IMR-90 (cell line): ENCODE results near the gene CCL13. TPM values are rescaled to one million over a fixed set of nuclear protein-coding genes. Genes with fewer than 3 reads are reported as not detected.

Experiments used
- ATAC-seq: fragments of 200-7000 bp; cut with Tn5 transposase; 2 replicates; pipeline ENCODE4 v1.9.1; 2020; ENCODE audit warnings: low read depth, mild to moderate bottlenecking, moderate library complexity
- BruUV-seq: library from RNA; stranded (reverse); fragments of 400-500 nt; replicated peaks from 2 replicates; lab custom pipeline; 2021; lab: Mats Ljungman, UMichigan
- CTCF ChIA-PET: fragments of 300-600 bp; formaldehyde crosslinking; extraction: SDS; loops from one replicate; lab custom pipeline; 2021; ENCODE audit warnings: antibody characterized with exemption; lab: Yijun Ruan, JAX
- POLR2A ChIA-PET: fragments of 300-600 bp; sonication (Branson Sonifier 250); formaldehyde crosslinking; loops from one replicate; lab custom pipeline; 2022; ENCODE audit warnings: antibody characterized with exemption; ENCODE audit not compliant: unreplicated experiment; lab: Charles Lee
- DNase-seq: peaks from one replicate; pipeline ENCODE4 v3.0.0; 2013
- H2AFZ ChIP-seq: replicated peaks from 2 replicates; pipeline ENCODE3; 2013; ENCODE audit warnings: low read length, mild to moderate bottlenecking; ENCODE audit not compliant: poor library complexity
- H2AK5ac ChIP-seq: 2 replicates; pipeline ENCODE4 v1.6.1; 2013; ENCODE audit warnings: low read depth, low read length, inconsistent platforms
- H2AK9ac ChIP-seq: replicated peaks from 2 replicates; pipeline ENCODE3; 2013; ENCODE audit warnings: mild to moderate bottlenecking, low read depth, low read length, moderate library complexity; ENCODE audit not compliant: poor library complexity
- H2BK120ac ChIP-seq: 2 replicates; pipeline ENCODE4 v1.6.1; 2013; ENCODE audit warnings: low read depth, low read length, inconsistent platforms
- H2BK15ac ChIP-seq: 3 replicates; pipeline ENCODE4 v1.6.1; 2013; ENCODE audit warnings: low read depth, low read length, inconsistent platforms
- H2BK20ac ChIP-seq: 2 replicates; pipeline ENCODE4 v1.6.1; 2013; ENCODE audit warnings: low read depth, mild to moderate bottlenecking, inconsistent platforms, low read length, moderate library complexity
- H2BK5ac ChIP-seq: 2 replicates; pipeline ENCODE4 v1.6.1; 2013; ENCODE audit warnings: mild to moderate bottlenecking, low read depth, low read length, inconsistent platforms; ENCODE audit not compliant: poor library complexity, severe bottlenecking
- H3K14ac ChIP-seq: replicated peaks from 2 replicates; pipeline ENCODE4 v1.6.1; 2013; ENCODE audit warnings: low read depth, low read length, inconsistent platforms
- H3K18ac ChIP-seq: 2 replicates; pipeline ENCODE4 v1.6.1; 2013; ENCODE audit warnings: low read depth, low read length, control low read depth
- H3K23ac ChIP-seq: 2 replicates; pipeline ENCODE4 v1.6.1; 2013; ENCODE audit warnings: low read depth, low read length, inconsistent platforms
- H3K27ac ChIP-seq: 2 replicates; pipeline ENCODE4 v1.5.1; 2013; ENCODE audit warnings: mild to moderate bottlenecking, control low read depth, low read length; ENCODE audit not compliant: insufficient read depth
- H3K27me3 ChIP-seq: 2 replicates; pipeline ENCODE4 v1.6.1; 2013; ENCODE audit warnings: low read length; ENCODE audit not compliant: control insufficient read depth, insufficient read depth
- H3K36me3 ChIP-seq: 2 replicates; pipeline ENCODE4 v1.6.1; 2013; ENCODE audit warnings: low read length, mixed read lengths; ENCODE audit not compliant: control insufficient read depth, insufficient read depth
- H3K4ac ChIP-seq: 2 replicates; pipeline ENCODE4 v1.6.1; 2013; ENCODE audit warnings: low read depth, low read length, inconsistent platforms
- H3K4me1 ChIP-seq: 2 replicates; pipeline ENCODE4 v1.6.1; 2013; ENCODE audit warnings: low read length, mixed read lengths; ENCODE audit not compliant: control insufficient read depth, insufficient read depth
- H3K4me2 ChIP-seq: 2 replicates; pipeline ENCODE4 v1.6.1; 2013; ENCODE audit warnings: low read depth, mild to moderate bottlenecking, control low read depth, low read length, moderate library complexity
- H3K4me3 ChIP-seq: 2 replicates; pipeline ENCODE4 v1.5.1; 2013; ENCODE audit warnings: low read depth, mild to moderate bottlenecking, control low read depth, low read length, moderate library complexity; ENCODE audit not compliant: insufficient read depth
- H3K56ac ChIP-seq: 2 replicates; pipeline ENCODE4 v1.6.1; 2013; ENCODE audit warnings: low read length, inconsistent platforms; ENCODE audit not compliant: insufficient read depth; ENCODE audit errors: extremely low read depth
- H3K79me1 ChIP-seq, 2 experiments: 2 replicates each; pipeline ENCODE4 v1.6.1; 2013; ENCODE audit warnings: low read length in 2 of 2, inconsistent platforms in 1 of 2, low read depth in 1 of 2
- H3K9ac ChIP-seq: 2 replicates; pipeline ENCODE4 v1.6.1; 2013; ENCODE audit warnings: low read depth, low read length, control low read depth
- H3K9me1 ChIP-seq: 2 replicates; pipeline ENCODE4 v1.6.1; 2013; ENCODE audit warnings: low read length, inconsistent platforms; ENCODE audit not compliant: insufficient read depth
- H3K9me3 ChIP-seq: 2 replicates; pipeline ENCODE4 v1.6.1; 2013; ENCODE audit warnings: low read length; ENCODE audit not compliant: control insufficient read depth, insufficient read depth
- H4K20me1 ChIP-seq: 2 replicates; pipeline ENCODE4 v1.6.1; 2013; ENCODE audit warnings: low read length, inconsistent platforms; ENCODE audit not compliant: insufficient read depth
- H4K5ac ChIP-seq: 2 replicates; pipeline ENCODE4 v1.6.1; 2013; ENCODE audit warnings: mild to moderate bottlenecking, low read depth, low read length, control low read depth
- H4K8ac ChIP-seq, 2 experiments: 2 replicates each; pipeline ENCODE4 v1.6.1; 2013; ENCODE audit warnings: low read depth in 2 of 2, low read length in 2 of 2, control low read depth in 1 of 2, inconsistent platforms in 1 of 2
- H4K91ac ChIP-seq: 2 replicates; pipeline ENCODE4 v1.6.1; 2013; ENCODE audit warnings: low read depth, low read length, inconsistent platforms; ENCODE audit not compliant: insufficient read depth
- CEBPB ChIP-seq: IDR thresholded peaks from 2 replicates; pipeline ENCODE4 v1.6.1; 2012; ENCODE audit warnings: low read depth, low read length, improper control_type of control experiment
- CHD1 ChIP-seq: IDR thresholded peaks from 2 replicates; pipeline ENCODE4 v1.6.1; 2012; ENCODE audit warnings: low read depth, low read length, improper control_type of control experiment
- MAZ ChIP-seq: IDR thresholded peaks from 2 replicates; pipeline ENCODE4 v1.6.1; 2012; ENCODE audit warnings: low read depth, mild to moderate bottlenecking, low read length, improper control_type of control experiment, moderate library complexity, borderline replicate concordance
- MXI1 ChIP-seq: IDR thresholded peaks from 2 replicates; pipeline ENCODE4 v1.6.1; 2012; ENCODE audit warnings: low read depth, mild to moderate bottlenecking, low read length, moderate library complexity, borderline replicate concordance
- NFE2L2 ChIP-seq: fragments of 150-350 bp; IDR thresholded peaks from 2 replicates; pipeline ENCODE4 v1.6.1; 2016; ENCODE audit warnings: low read depth, mild to moderate bottlenecking, low read length
- POLR2A ChIP-seq: IDR thresholded peaks from 2 replicates; pipeline ENCODE4 v1.6.1; 2012; ENCODE audit warnings: mild to moderate bottlenecking, low read depth, low read length
- RAD21 ChIP-seq: IDR thresholded peaks from 2 replicates; pipeline ENCODE4 v1.6.1; 2012; ENCODE audit warnings: low read length, improper control_type of control experiment
- RCOR1 ChIP-seq: IDR thresholded peaks from 2 replicates; pipeline ENCODE4 v1.6.1; 2012; ENCODE audit warnings: mild to moderate bottlenecking, low read length, improper control_type of control experiment; ENCODE audit not compliant: insufficient replicate concordance
- SMC3 ChIP-seq: fragments of 150-350 bp; IDR thresholded peaks from 2 replicates; pipeline ENCODE4 v1.6.1; 2016; ENCODE audit warnings: low read depth, mild to moderate bottlenecking, antibody characterized with exemption, low read length, moderate library complexity
- WGBS, 2 experiments: methylation state at CpG; one replicate each; pipeline versions ENCODE4 v1.1.5 to v1.1.7; 2013; ENCODE audit warnings: missing lambda C conversion rate in 2 of 2; ENCODE audit not compliant: insufficient read length in 1 of 2; ENCODE audit errors: extremely low coverage in 2 of 2; 5-methylcytosine and 5-hydroxymethylcytosine counted together
- dilution Hi-C: fragments of 300-500 bp; cut with HindIII; formaldehyde crosslinking; loops from one replicate; pipeline ENCODE4 v1.14.3; 2018; ENCODE audit warnings: low sequenced_read_pairs; ENCODE audit not compliant: unreplicated experiment
- in situ Hi-C: fragments of 300-500 bp; cut with MboI; formaldehyde crosslinking; loops from 3 replicates; pipeline ENCODE4 v1.14.3; 2019; ENCODE audit warnings: low sequenced_read_pairs, inconsistent platforms, mixed read lengths
- intact Hi-C: fragments of 100-400 bp; cut with micrococcal nuclease; formaldehyde crosslinking; loops from 2 replicates; pipeline ENCODE4 v1.10.0; 2022
- polyA plus RNA-seq, 3 experiments: library from polyadenylated mRNA; depleted of rRNA; stranded (reverse); fragments of >200 nt; gene quantifications; 2 replicates each; pipeline ENCODE4 v1.2.3, GENCODE V29; 2012; ENCODE audit warnings: low replicate concordance in 1 of 3
- total RNA-seq: library from RNA; depleted of rRNA; stranded (reverse); fragments of >200 nt; gene quantifications from 2 replicates; pipeline ENCODE4 v1.2.3, GENCODE V29; 2012
- TF ChIP-seq, protein P1 (sequence below): fragments of 150-350 bp; IDR thresholded peaks from 2 replicates; pipeline ENCODE4 v1.6.1; 2017; ENCODE audit warnings: mild to moderate bottlenecking, antibody characterized with exemption, low read length, low read depth
- TF ChIP-seq, protein P2 (sequence below): fragments of 150-350 bp; IDR thresholded peaks from 2 replicates; pipeline ENCODE4 v1.6.1; 2016; ENCODE audit warnings: low read depth, mild to moderate bottlenecking, low read length, moderate library complexity, borderline replicate concordance

The CCL13 gene
- total and polyA plus RNA-seq, 2 of the 4 experiments (the other 2 are of a cell fraction), result 0.18 TPM; not detected in 1

DNA sequence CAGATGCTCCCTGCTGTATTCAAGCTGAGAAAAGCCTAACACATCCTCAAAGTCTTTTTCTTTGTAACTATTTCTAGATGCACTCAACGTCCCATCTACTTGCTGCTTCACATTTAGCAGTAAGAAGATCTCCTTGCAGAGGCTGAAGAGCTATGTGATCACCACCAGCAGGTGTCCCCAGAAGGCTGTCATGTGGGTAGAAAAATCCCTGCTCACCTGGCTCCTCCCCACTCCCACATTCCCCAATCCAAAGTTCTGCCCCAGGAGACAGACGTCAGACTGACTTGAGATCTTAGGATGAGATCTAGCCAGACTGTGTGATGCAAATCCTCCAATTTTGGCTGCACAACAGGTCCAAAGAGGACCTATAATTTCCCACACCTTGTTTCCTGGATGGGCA lies 1.1 kb downstream of the CCL13 start:
- TF ChIP-seq SMC3, result no peak
- TF ChIP-seq, protein P1, sequence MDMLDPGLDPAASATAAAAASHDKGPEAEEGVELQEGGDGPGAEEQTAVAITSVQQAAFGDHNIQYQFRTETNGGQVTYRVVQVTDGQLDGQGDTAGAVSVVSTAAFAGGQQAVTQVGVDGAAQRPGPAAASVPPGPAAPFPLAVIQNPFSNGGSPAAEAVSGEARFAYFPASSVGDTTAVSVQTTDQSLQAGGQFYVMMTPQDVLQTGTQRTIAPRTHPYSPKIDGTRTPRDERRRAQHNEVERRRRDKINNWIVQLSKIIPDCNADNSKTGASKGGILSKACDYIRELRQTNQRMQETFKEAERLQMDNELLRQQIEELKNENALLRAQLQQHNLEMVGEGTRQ, result no peak
- TF ChIP-seq RAD21, result no peak
- no peak for TF ChIP-seq POLR2A
- TF ChIP-seq MXI1, result no peak
- TF ChIP-seq CEBPB, result no peak
- TF ChIP-seq NFE2L2, result no peak
- no peak for TF ChIP-seq CHD1
- no peak for TF ChIP-seq MAZ
- TF ChIP-seq RCOR1, result no peak
- TF ChIP-seq, protein P2, sequence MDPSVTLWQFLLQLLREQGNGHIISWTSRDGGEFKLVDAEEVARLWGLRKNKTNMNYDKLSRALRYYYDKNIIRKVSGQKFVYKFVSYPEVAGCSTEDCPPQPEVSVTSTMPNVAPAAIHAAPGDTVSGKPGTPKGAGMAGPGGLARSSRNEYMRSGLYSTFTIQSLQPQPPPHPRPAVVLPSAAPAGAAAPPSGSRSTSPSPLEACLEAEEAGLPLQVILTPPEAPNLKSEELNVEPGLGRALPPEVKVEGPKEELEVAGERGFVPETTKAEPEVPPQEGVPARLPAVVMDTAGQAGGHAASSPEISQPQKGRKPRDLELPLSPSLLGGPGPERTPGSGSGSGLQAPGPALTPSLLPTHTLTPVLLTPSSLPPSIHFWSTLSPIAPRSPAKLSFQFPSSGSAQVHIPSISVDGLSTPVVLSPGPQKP, result no peak
- peaks cover 6% of the 10 kb centered on the region for H3K4me1 ChIP-seq
- peaks cover 2% of the 10 kb centered on the region for H3K9me3 ChIP-seq
- H3K9ac ChIP-seq, result no peak overlapping the region
- H3K9me1 ChIP-seq, result no peaks in the 10 kb centered on the region
- H2BK15ac ChIP-seq, result no peak overlapping the region; the same call in 1 of the 3 replicates
- intact Hi-C loops, result no loop called here
- ATAC-seq (no peak), DNase-seq (no peak)
- no peak overlapping the region for H3K27ac ChIP-seq
- no peak overlapping the region for H2BK20ac ChIP-seq
- ChIA-PET POLR2A (no interaction called here), CTCF (interaction anchor here (1.6 kb wide), 1 partner anchor 51 kb away, joined by 5 read pairs; no protein-coding TSS in a partner anchor)
- no peak overlapping the region for H3K14ac ChIP-seq
- no peak overlapping the region for H3K56ac ChIP-seq
- dilution Hi-C loops, result no loop called here
- no peak overlapping the region for H4K5ac ChIP-seq
- no CpG with 5 or more reads among the region's 2 CpGs for WGBS, 2 experiments
- H2AK9ac ChIP-seq, result no peak overlapping the region
- H2AFZ ChIP-seq, result no peak overlapping the region
- peaks cover 3% of the 10 kb centered on the region; the same call in 1 of the 2 replicates for H3K27me3 ChIP-seq
- no peaks in the 10 kb centered on the region for H4K20me1 ChIP-seq
- no peaks in the 10 kb centered on the region for H3K79me1 ChIP-seq
- no peak overlapping the region for H2AK5ac ChIP-seq
- H2BK5ac ChIP-seq, result no peak overlapping the region
- no peak overlapping the region for H3K4me2 ChIP-seq
- no peaks in the 10 kb centered on the region for H3K36me3 ChIP-seq
- H2BK120ac ChIP-seq, result no peak overlapping the region
- H4K8ac ChIP-seq, result no peak overlapping the region
- no peak overlapping the region for H3K4ac ChIP-seq
- BruUV-seq, result no TSS peak
- H3K4me3 ChIP-seq, result no peak overlapping the region
- H4K91ac ChIP-seq, result peak overlapping the region; percentile 15; the same call in 1 of the 2 replicates
- no peak overlapping the region for H3K18ac ChIP-seq
- in situ Hi-C loops, result loop anchor here (5.0 kb wide), 1 partner anchor 50 kb away; no protein-coding TSS in a partner anchor
- H3K23ac ChIP-seq, result no peak overlapping the region
